LNCAP (cell line): ENCODE measurements around the gene UBE2QL1.

Experiments used
- CTCF ChIP-seq: fragments of 450-650 bp; IDR thresholded peaks from 2 replicates; pipeline ENCODE4 v1.5.1; 2017; ENCODE audit warnings: mild to moderate bottlenecking

UBE2QL1 gene

DNA sequence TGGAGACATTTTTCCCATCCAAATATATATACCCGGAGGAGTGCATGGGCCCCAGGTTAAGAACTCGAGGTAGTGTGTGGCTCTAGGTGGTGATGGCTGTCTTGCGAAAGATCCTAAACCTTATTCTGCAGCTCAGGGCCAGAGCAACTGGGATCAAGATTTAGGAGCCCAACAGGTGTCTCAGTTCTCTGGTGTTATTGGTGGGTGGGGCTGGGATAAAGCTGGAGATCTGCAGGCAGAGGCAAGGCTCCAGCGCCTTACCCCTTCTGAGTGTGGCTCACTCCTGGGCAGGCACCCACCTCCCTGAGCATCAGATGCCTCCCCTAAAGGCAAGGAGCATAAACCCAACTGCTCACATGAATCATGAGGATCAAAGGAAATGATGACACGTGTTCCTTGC, 11.2 kb downstream of the UBE2QL1 start:
- TF ChIP-seq CTCF, result no peak

DNA sequence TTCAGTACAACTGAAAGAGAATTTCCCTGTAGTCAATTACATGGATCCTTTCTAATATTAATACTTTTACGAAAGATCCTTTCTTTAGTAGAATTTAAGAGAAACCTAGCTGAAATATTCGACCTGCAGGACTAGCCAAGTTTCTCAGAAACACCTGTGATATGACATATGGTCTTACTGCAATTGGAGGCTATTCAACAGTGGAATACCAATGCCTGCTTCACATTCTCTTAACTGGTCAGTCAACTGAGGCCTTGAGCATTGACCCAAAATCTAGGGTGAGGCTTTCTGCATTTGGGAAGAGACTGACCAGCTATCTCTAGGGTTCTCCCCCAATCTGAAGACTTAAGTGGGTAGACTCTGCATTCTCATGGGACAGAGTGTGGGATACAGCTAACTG, 12.3 kb downstream of the UBE2QL1 start:
- TF ChIP-seq CTCF, result no peak

DNA sequence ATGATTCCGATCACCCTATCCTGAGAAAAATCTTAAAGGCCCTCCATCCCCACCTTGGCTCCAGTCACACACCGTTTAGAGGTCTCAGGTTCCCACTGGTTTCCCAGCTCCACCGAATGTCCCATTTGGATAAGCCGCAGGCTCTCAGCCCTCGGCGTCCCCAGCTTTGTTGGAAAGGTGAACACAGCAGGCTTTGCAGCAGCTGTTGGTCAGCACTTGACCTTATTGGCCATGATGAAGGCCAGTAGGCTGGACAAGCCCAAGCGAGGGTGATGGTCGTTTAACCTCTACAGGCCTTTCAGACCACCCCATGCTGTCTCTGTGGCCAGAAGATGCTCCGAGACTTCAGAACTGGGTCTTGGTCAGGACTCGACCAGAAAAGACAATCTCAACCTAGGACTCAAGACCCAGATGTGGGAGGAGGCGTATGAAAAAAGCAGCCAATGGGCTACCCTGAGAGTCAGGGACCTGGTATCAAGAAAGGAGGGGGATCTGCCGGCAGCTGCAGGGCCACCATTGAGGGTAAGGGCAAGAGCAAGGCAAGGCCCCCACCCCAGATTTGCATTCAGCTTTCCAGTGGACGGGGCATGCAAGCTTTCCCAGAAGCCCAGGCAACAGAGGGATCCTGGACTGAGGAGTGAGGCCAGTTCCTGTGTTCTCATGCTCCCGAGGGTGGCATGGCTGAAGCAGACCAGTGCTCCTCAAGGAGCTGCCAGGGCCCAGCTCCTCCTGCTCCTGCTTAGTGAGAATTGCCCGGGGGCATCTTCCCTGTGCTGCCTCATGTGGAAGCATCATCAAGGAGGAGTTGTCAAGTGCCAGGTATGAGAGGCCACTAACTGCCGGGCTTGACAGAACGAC, 13.4 kb downstream of the UBE2QL1 start:
- TF ChIP-seq CTCF, result no peak

DNA sequence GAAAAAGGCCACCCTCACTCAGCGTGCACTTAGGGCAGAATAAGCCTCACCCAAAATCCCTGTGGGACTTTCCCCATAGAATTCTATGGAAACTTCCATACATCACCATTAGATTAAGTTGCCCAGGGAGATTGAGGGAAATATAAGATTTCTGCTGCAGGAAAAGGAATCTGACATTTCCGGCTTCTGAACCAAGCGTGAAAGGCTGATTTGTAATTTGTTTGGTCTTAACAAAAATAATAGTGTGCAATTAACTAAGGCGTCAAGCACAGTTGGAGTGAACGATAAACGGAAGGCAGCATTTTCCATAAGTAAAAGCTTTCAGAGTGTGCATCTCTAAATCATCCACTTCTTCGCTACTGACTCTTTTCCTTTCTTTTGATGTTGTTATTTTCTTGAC, 14.0 kb downstream of the UBE2QL1 start:
- no peak for TF ChIP-seq CTCF

- no peak for TF ChIP-seq CTCF
Measured at GRCh38 chr5:6464441-6464840, 15.8 kb downstream of the UBE2QL1 start.

DNA sequence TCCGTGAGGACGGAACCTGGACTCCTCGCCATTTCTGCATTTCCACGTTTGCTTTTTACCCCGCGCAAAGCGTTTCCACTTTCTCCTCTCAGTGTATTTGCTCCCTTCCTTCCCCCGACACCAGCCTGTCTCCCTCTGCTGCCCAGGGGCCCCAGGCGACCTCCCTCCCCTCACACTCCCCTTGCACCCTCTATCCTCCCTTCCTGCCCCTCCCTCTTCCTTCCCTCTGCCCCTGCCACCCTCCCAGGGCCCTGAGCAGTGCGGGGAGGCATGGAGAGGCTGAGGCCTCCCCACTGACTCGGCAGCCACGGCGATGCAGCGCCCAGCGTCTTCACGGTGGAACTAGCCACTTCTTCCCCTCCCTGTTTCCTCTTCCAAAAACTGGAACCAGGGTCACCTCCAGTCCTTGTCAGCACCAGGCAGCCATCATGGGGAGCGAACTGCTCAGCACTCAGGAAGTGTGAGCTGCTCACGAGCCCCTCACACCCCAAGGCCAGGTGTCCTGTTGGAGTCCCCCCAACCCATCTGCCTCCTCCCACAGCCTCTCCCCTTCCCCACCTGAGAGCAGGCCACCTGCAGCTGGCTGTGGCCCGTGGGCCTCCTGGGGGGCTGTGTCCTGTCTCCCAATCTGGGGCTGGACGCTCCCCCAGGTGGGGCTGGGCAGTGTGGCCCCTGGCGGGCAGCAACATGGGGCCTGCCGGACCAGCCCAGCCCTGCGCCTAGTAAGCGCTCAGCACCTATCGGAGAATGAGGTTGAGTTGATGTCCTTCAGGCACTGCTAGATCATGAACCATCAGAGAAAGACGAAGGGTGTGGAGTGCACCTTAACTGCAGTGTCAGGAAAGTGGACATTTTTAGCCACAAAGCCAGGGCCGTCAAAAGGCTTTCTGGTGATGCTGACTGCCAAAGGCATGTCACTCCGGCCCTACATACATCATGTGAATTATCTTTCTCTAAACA, 17.5 kb downstream of the UBE2QL1 start:
- no peak for TF ChIP-seq CTCF

GRCh38 chr5:6466975-6467567, 18.4 kb downstream of the UBE2QL1 start:
- no peak for TF ChIP-seq CTCF
